Fibroblast of skin of right biceps (primary cell): ENCODE data around the gene SH2D3A.
"Not testable (repeated sequence)": the region's sequence is repeated elsewhere in the genome, so short reads cannot be mapped to it uniquely, and the experiment has no call there.

Source experiments
- DNase-seq: peaks from one replicate; pipeline ENCODE4 v3.0.0-alpha.2; 2013

Gene SH2D3A

DNA sequence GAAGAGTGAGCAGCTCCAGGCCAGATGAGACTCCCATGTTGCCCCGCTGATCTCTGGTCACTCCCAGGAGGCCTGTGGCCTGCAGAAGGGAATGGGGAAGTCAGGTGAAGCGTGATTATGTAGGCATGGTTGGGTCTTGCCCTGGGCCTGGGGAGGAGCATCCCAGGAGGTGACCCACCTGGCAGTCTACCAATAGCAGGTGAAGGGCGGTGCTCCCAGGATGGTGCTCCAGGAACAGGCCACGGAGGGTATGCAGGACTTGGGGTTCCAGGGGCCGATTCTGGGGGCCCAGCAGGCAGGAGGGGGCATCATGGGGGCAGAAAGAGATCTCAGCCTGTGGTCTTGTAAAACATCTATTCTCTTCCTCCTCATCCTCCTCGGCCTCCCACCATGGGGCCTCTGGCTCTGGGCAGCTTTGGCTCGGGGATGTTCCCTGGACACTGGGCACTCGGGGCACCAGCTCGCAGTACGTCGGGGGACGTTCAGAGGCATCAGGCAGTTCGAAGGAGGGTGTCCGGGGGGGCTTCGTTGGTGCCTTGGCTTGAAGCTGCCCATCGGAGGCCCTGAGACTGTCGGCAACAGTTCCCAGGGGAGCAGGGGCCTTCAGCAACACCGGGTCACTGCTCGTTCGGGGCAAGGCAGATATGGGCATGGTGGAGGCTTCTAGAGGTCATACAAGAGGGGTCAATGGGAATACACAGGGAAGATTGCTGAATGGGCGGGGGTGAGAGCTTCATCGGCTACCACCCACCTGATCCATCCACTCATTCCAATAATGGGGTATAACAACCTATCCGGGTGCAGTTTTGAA is 12.4 kb downstream of the SH2D3A start:
- DNase-seq, result no peak

DNA sequence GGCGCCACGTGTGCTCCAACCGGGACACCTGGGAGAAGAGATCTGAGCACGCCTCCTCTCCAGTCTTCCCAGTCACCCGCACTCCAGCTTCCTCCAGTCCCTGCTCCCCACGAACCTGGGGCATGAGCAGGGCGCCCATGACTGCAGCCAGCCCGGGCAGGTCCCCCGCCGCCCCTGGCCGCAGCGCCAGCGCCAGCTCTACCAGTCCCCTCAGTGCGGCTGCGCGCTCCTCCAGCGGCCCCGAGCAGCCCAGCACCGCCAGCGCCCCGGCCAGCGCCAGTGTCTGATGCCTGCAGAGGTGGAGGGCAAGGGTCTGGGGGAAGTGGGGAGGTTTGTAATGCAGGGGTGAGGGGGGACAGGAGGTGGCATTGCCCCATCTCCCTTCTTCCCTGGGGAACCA is 13.1 kb downstream of the SH2D3A start:
- DNase-seq, result no peak

GRCh38 chr19:6753178-6754031 is 13.8 kb downstream of the SH2D3A start:
- peak; percentile 65 for DNase-seq

GRCh38 chr19:6752256-6753177 is 14.7 kb downstream of the SH2D3A start:
- no peak for DNase-seq

DNA sequence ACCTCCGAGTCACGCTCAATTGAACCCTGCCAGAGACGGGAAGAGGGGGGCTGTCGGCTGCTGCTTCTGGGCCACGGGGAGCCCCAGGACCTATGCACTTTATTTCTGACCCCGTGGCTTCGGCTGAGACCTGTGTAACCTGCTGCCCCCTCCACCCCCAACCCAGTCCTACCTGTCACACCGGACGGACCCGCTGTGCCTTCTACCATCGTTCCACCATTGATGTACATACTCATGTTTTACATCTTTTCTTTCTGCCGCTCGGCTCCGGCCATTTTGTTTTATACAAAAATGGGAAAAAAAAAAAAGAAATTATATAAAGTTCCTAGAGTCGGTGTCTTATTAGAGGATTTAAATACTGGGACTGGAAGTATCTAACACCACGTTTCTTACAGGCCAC is 16.0 kb downstream of the SH2D3A start:
- no peak for DNase-seq

DNA sequence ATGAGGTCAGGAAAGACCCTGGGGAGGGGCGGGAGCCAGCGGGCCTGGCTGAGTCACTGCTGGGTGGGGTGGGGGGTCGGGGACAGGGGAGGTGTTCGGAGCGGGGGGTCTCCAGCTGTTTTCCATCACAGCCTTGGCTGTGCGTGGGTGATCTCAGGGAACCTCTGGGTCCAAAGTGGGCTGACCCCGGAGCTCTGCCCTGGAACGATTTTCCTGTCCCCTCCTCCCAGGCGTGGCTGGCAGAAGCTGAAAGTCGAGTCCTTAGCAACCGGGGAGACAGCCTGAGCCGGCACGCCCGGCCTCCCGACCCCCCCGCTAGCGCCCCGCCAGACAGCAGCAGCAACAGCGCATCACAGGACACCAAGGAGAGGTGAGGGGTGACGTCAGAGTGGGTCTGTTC is 17.2 kb downstream of the SH2D3A start:
- DNase-seq, result no peak

DNA sequence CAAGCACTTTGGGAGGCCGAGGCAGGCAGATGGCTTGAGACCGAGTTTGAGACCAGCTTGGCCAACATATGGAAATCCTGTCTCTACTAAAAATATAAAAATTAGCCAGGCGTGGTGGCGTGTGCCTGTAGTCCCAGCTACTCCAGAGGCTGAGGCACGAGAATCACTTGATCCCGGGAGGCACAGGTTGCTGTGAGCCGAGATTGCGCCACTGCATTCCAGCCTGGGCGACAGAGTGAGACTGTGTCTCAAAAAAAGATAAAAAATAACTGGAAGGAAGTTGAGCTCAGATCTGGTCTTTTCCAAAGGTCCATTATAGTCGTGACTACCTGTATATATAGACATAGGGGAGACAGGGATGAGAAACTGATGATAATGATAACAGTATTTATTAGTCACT is 18.7 kb downstream of the SH2D3A start:
- not testable (repeated sequence) for DNase-seq

- DNase-seq, result no peak
Observed at GRCh38 chr19:6745965-6746364, 21.3 kb downstream of the SH2D3A start.

- peak; percentile 86 for DNase-seq
Observed at GRCh38 chr19:6744381-6745301, 22.6 kb downstream of the SH2D3A start.

GRCh38 chr19:6743714-6744380 is 23.4 kb downstream of the SH2D3A start:
- no peak for DNase-seq

GRCh38 chr19:6743066-6743465 is 24.2 kb downstream of the SH2D3A start:
- no peak for DNase-seq

DNA sequence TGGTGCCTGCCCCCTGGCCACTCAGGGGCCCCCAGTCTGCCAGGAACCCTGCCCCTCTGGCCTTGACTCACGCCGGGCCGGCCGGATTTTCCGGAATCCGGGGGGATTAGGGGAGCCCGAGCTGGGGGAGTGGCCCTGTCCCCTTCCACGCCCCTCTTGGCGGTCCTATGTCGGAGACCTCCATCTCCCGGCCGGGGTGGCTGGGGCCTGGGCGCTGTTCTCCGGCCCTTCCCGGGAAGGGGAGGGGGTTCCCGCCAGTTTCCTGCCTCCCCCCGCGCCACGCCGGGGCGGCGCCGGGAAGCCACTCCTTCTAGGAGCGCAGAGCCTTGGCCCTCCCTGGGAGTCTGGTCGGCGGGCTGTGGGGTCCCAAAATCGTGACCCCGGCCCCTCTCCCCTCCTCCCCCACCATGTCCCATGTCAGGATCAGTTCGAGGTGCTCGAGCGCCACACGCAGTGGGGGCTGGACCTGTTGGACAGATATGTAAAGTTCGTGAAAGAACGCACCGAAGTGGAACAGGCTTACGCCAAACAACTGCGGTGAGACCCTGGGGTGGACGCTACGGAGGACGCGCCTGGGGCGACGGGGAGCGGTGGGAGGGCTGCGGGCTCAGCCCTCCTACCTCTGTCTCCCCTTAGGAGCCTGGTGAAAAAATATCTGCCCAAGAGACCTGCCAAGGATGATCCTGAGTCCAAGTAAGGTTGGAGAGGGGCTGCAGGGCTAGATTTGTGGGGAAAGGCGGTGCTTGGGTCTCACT is 26.5 kb downstream of the SH2D3A start:
- DNase-seq, result peak; percentile 43

DNA sequence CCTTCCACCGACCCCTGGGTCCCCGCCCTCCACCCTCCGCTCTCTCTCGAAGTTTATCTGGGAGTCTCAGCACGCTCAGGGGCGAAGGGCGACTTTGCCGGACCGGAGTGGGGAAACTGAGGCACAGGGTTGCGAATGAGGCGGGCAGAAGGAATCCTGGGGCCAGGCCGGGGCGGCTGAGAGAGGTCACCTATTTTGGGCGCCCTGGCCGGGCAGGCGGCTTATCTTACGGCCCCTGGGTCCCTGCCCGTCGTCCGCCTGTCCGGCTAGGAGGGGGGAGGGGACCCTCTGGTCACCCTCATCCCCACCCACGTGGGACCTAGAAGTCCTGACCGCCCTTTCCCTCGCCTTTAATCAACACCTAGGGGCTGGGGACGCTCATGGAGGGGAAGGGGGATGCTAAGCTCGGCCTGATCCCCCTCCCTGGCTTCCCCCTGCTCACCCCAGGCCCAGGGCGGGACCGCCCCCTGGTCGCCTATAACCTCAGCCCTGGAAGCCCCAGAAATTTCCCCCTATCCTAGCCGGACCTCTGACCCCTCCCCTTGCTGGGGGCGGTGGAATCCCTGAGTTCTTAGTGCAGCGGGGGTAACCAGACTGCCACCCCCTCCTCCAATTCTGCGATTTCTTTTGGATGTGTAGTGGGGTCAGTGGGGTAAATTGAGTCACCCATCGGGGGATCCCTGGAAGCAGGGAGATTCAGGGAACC is 27.2 kb downstream of the SH2D3A start:
- no peak for DNase-seq

GRCh38 chr19:6739390-6739882 is 27.8 kb downstream of the SH2D3A start, which contains the start of gene TRIP10:
TSS of gene TRIP10 (plus strand) at chr19:6739680. CDS start at chr19:6739762, 82 bp downstream.
- DNase-seq, result peak; percentile 84

DNA sequence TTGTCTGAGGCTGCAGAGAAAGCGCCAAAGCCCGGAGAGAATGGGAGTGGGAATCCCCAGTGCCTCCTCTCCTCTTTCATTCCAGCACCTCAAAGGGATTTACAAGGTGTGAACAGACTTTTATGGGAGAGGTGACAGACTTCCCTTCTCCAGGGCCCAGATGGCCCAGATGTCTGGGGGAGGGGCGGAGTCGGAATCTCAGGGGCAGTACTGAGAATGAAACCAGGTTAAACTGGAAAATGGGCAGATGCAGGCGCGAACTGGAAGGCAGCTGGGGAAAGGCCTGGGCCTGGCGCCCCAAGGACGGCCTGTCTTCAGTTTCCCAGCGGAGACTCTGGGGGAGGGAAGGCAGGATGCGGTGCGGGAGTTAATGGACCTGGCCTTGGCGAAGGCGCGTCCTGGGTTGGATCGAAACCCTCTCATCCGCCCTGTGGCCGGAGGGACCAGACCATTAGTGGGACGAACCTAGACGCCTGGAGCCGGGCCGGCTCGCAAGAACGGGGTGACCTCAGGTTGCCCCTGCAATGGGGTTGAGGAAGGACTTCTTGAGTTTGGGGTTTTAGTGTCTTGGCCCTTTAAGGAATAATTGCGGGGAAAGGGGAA is 28.3 kb downstream of the SH2D3A start:
- peak; percentile 40 for DNase-seq

DNA sequence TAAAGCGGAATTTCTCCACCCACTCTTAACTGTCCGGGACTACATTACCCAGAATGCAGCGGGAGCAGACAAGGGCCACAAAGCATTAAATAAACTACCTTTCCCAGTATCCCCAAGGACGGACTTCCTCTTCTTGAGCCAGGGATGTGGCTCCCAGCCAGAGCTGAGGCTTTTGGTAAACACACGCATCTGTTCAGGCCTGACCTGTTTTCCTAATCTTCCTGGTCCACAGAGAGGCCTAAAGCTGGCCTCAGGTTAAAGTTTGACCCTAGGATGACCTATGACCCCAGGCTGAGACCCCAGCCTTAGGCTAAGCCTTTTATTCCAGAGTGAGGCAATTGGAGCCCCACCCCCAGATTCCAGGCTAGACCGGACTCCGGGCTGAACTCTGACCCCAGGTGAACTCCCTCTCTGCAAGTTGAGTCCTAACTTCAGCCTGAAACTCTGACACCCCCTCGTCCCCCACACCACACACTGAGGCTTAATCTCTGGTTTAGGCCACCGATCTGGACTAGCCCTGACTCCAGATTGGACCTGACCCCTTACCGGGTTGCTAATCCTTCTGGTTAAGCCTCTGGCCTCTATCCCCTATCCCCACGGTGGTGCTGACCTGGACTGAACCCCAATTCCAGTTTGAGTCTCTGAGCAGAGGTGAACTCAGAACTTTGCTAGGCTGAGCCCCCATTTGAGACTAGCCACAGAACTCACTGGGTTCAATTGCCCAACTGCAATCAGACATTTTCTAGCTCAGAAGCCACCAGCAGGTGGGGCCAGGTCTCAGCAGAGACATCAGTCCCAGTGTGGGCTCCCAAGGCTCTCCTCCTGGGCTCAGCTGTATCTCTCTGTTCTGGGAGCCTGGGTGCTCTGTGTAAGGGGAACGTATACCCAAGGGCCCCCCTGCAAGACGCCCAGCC is 29.1 kb downstream of the SH2D3A start:
- peak; percentile 86 for DNase-seq

DNA sequence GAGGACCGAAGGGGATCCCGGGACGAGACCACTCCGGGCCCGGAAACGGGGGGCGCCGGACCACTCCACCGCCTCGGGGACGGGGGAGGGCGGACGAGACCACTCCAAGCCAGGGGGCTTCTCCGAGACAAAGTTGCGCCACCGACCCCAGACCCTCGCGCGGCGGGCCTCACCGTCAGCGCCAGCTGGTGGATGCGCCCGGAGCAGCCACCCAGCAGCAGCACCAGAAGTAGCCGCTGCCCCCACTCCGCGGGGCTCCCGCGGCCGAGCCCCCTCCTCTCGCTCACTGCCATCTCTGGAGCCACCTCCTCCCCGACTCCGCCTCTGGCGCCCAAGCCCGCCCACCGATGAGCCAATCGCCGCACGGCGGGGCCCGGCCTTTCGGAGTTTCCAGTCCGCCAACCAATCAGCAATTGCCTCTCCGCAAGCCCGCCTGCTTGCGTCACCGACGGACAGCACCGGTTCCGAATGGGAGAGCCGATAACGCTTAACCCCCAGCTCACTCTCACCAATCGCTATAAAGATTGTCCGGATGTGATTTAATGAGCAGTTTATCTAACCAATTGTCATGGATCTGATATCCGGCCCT is 29.9 kb downstream of the SH2D3A start, which contains the start of gene GPR108:
Gene GPR108, minus strand, starts transcription at position 297 of the 589 bp plus-strand sequence. Its CDS starts 4 bp downstream, at position 293.
- DNase-seq, result peak; percentile 100
